Measurements from ENCODE around the gene GBP1.
"Not testable (repeated sequence)": the region's sequence is repeated elsewhere in the genome, so short reads cannot be mapped to it uniquely, and the experiment has no call there.

GBP1 gene

DNA sequence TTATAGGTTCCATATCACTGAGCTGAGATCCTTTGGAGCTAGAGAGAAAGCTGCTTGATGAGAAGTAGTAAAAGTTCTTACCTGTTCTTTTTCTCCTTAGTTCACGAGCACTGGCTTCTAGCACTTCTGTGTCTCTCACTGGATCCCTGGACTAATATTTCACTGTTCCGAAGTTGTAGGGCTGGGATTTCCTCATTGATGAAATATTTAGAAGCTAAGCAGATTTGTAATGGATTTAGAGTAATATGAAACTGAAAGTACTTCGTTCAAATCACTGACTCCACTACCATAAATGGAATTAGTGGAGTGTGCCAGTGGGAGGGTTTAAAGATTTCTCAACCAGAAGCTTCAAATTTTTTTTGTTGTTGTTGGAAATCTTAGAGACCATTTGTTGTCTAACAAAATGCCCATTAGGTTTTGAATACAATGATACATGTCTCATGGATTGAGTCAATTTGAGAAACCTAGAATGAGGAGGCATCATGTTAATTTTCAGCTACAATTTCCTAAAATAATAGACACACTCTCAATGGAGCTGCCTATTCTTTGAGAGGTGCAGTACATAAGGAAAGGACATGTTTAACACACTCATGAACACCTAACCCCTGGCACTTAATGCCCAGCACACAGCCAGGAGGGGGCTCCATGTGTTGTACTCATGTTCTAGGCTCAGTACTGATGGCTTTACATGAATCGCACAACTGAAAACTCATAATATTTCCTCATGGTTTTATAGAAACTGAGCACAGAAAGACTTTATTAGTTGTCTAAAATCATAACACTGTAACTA lies at the start of gene GBP1:
Gene GBP1 (minus strand): TSS at position 130 of the 790 bp plus-strand sequence. CDS start 1,974 bp downstream, outside the sequence.
- DNase-seq (ENCODE audit: low read depth in 2 of 2): peak in 1 of 2 donors; percentile 12

GRCh38 chr1:89114662-89115061 lies 49.7 kb upstream of the GBP1 start:
- no peak for DNase-seq (ENCODE audit: low read depth in 2 of 2)

- DNase-seq (ENCODE audit: low read depth in 2 of 2): no peak
Observed at GRCh38 chr1:89112871-89113613, 48.0 kb upstream of the GBP1 start.

DNA sequence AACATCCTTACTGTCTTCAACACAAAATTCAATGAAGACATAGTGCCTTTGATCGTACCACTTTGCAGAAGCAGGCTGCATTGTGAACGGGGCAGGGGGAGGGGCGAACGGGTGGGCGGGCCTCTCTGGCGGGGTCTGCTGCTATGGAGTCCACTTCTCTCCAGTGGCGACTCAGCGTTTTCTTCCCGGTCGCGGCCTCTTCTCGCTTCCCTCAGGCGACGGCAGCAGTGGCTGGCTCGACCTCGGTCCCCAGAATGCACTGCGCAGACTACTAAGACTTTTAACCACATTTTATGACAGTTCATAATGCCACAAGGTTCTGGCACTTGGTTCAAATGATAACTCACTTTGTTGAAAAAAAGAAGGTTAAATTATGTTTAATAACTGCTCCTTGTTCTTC lies 39.7 kb upstream of the GBP1 start:
- DNase-seq (ENCODE audit: low read depth in 2 of 2): no peak

DNA sequence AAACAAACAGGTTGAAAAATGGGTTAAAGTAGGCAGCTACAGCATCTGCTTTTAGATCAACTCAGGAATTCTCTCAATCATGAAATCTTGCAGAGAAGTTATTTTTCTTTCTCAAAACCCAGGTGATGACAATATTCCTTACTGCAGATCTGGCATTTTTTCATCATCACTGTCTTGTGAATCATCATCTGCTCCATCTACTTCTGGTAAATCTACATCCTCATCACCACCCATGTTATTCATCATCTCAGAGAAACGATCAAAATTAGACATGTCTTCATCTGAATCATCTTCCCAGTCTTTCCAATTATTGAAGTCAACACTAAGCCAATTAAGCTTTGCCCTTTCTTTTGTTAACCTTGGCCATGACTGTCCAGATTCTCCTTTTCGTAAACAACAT lies 39.1 kb upstream of the GBP1 start:
- no peak for DNase-seq (ENCODE audit: low read depth in 2 of 2)

DNA sequence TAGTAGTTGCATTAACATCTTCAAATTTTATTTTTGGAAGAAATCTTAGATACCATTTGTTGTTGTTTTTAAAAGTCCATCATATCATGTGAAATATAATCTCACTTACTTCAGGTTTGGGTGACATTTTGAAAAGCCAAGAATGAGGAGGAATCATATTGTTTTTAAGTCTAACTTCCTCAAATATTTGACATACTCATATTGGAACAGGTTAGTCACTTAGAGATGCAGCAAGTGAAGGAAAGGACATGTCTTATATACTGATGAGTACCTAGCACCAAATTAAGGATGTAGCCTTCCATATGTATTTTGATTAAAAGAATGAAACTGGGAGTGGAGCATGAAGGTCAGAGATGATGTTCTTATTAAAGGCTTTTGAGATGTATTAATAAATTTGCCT lies 37.0 kb upstream of the GBP1 start:
- no peak for DNase-seq (ENCODE audit: low read depth in 2 of 2)

GRCh38 chr1:89100412-89100811 lies 35.4 kb upstream of the GBP1 start:
- no peak for DNase-seq (ENCODE audit: low read depth in 2 of 2)

- no peak for DNase-seq (ENCODE audit: low read depth in 2 of 2)
Observed at GRCh38 chr1:89098857-89099256, 33.8 kb upstream of the GBP1 start.

DNA sequence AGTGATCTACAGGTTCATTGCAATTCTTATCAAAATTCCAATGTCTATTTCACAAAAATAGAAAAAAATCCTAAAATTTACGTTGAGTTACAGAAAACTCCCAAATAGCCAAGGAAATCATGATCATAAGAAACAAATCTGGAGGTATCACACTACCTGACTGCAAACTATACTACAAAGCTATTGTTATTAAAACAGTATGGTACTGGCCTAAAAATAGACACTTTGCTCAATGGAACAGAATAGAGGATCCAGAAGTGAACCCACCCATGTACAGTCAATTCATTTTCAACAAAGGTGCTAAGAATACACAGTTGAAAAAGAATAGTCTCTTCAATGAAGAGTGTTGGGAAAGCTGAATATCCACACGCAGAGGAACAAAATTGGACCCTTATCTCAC lies 30.7 kb upstream of the GBP1 start:
- no peak for DNase-seq (ENCODE audit: low read depth in 2 of 2)

DNA sequence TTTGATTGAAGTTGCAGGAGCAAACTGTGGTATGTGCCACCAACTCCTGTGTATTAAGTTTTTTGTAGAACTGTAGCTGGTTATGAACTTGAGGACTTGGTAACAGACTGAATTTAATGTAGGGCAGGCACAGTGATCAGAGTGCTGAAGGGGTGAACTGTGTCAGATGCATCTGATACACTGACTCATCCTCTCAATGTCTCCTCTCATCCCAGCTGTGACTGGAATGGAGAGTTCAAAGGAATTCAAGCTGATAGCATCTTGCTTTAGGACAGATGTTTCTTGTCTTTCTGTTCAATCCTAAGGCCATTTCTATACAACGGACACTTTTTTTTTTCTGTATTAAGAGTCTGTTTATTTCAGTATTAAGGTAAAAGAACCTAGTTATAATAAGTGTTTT lies 25.0 kb upstream of the GBP1 start:
- no peak for DNase-seq (ENCODE audit: low read depth in 2 of 2)

GRCh38 chr1:89088572-89088971 lies 23.6 kb upstream of the GBP1 start:
- no peak for DNase-seq (ENCODE audit: low read depth in 2 of 2)

- DNase-seq (ENCODE audit: low read depth in 2 of 2): no peak
Observed at GRCh38 chr1:89087241-89087640, 22.2 kb upstream of the GBP1 start.

GRCh38 chr1:89085781-89086180 lies 20.8 kb upstream of the GBP1 start:
- no peak for DNase-seq (ENCODE audit: low read depth in 2 of 2)

- no peak for DNase-seq (ENCODE audit: low read depth in 2 of 2)
Observed at GRCh38 chr1:89081005-89081404, 16.0 kb upstream of the GBP1 start.

- not testable (repeated sequence) for DNase-seq (ENCODE audit: low read depth in 2 of 2)
Observed at GRCh38 chr1:89080068-89080467, 15.1 kb upstream of the GBP1 start.

GRCh38 chr1:89072466-89073065 lies 7.6 kb upstream of the GBP1 start:
- not testable (repeated sequence) for DNase-seq (ENCODE audit: low read depth in 2 of 2)

- DNase-seq (ENCODE audit: low read depth in 2 of 2): no peak
Observed at GRCh38 chr1:89070509-89070908, 5.5 kb upstream of the GBP1 start.

- DNase-seq (ENCODE audit: low read depth in 2 of 2): no peak
Observed at GRCh38 chr1:89069951-89070350, 4.9 kb upstream of the GBP1 start.

DNA sequence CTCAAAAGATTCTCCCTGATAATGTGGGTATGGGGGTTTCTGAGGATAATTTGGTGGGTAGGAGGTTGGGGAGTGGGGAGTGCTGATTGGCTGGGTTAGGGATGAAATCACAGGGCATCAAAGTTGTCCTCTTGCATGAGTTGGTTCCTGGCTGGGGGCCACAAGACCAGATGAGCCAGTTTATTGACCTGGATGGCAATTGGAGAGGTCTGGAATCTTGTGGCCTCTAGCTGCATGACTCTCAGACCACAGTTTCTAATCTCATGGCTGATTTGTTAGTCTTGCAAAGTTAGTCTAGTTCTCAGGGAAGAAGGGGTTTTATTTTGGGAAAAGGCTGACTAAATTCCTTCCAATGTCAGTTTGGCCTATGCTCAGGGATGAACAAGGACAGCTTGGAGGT lies 3.3 kb upstream of the GBP1 start:
- no peak for DNase-seq (ENCODE audit: low read depth in 2 of 2)

DNA sequence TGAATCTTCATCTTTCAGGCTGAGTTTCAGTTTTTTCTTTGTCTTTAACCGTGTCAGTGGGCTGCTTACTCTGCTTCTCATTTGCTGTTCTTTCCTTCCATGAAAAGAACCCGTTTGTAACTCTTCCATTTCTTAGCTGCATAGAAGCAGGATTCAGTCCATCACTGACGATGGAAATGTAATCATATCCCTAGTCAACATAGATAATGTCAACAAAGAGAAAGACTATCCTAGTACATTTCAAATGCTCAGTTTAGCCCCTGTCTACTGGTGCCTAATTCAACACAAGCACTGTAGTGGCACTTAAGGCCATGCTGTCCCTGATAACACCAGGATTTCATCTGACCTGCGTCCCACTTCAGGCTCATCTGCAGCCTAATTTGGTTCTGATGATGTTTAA lies 376 bp downstream of the GBP1 start:
- no peak for DNase-seq (ENCODE audit: low read depth in 2 of 2)

DNA sequence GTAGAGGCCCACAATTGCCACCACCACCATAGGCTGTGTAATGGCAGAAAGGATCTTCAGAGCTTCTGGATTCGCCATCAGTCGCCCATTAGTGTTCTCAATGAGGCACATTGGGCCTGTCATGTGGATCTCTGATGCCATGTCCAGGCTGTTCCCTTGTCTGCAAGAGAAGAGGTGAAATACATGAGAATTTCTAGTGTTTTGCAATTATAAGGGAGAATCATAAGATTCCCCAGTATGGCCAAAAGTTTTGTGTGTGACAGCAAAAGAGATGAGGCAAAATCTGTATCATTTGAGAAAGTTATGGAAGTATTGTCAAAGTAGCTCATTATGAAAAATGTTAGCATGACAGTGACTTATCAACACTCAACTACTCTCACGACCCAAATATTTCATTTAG lies 1.9 kb downstream of the GBP1 start:
- no peak for DNase-seq (ENCODE audit: low read depth in 2 of 2)

- no peak for DNase-seq (ENCODE audit: low read depth in 2 of 2)
Observed at GRCh38 chr1:89060091-89060490, 4.9 kb downstream of the GBP1 start.

- DNase-seq (ENCODE audit: low read depth in 2 of 2): no peak
Observed at GRCh38 chr1:89051955-89052312, 13.1 kb downstream of the GBP1 start.

Data from activated CD8-positive, alpha-beta memory T cell treated with anti-CD3 and anti-CD28 coated beads for 4 hours (primary cell).